GM13976 (cell line): ENCODE results near the gene TVP23C.

Source experiments
- DNase-seq: peaks from one replicate; pipeline ENCODE4 v3.0.0; 2012; ENCODE audit warnings: low spot score
- in situ Hi-C: fragments of 300-500 bp; cut with MboI; formaldehyde crosslinking; loops from one replicate; pipeline ENCODE4 v1.12.0; 2022; ENCODE audit warnings: low sequenced_read_pairs, mixed read lengths, inconsistent platforms; ENCODE audit not compliant: unreplicated experiment
- TF ChIP-seq, protein P1 (sequence below): IDR thresholded peaks from 2 replicates; pipeline ENCODE4 v1.5.1; 2012; ENCODE audit warnings: borderline replicate concordance, mild to moderate bottlenecking; ENCODE audit not compliant: insufficient read depth; ENCODE audit errors: extremely low read depth, missing control alignments, control extremely low read depth

Gene TVP23C

DNA sequence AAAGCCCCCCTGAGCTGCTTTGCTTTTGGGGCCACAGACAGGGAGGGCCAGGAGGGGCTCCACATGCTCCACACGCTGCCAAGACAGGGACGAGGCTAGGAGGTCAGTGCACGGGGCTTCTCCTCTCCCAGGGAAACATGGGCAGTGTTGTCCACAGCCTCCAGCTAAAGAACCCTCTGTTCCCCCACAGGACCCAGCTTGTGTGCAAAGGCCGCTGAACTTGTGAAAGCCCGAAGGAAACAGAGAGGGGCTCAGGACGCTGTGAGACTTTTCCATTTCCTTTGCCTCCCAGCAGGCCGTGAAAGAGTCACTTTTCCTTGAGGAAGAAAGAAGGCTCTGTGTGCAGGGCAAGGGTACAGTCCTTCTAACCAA is 105.6 kb downstream of the TVP23C start:
- in situ Hi-C loops, result no loop called here
- TF ChIP-seq, protein P1, sequence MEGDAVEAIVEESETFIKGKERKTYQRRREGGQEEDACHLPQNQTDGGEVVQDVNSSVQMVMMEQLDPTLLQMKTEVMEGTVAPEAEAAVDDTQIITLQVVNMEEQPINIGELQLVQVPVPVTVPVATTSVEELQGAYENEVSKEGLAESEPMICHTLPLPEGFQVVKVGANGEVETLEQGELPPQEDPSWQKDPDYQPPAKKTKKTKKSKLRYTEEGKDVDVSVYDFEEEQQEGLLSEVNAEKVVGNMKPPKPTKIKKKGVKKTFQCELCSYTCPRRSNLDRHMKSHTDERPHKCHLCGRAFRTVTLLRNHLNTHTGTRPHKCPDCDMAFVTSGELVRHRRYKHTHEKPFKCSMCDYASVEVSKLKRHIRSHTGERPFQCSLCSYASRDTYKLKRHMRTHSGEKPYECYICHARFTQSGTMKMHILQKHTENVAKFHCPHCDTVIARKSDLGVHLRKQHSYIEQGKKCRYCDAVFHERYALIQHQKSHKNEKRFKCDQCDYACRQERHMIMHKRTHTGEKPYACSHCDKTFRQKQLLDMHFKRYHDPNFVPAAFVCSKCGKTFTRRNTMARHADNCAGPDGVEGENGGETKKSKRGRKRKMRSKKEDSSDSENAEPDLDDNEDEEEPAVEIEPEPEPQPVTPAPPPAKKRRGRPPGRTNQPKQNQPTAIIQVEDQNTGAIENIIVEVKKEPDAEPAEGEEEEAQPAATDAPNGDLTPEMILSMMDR, result no peak
- no peak for DNase-seq

- in situ Hi-C loops, result no loop called here
- TF ChIP-seq, protein P1, result no peak
- DNase-seq, result no peak
Observed at GRCh38 chr17:15456972-15457722, 106.1 kb downstream of the TVP23C start.

DNA sequence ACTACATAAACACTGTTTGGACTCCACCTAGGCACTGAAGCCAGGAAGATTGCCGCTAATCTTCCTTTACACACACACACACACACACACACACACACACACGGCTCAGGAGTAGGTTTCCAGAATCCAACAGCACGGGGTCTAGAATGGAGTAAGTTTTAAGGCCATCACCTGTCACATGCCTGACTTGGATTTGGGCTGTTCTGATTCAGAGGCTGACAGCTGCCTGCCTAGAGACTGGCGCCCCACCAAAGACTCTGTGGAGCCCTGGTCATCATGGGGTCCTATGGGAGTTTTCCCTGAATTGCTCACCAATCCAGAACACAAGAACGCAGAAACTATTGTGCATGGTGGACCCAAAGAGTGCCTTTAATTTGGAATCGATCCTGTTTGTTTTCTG is 106.8 kb downstream of the TVP23C start:
- TF ChIP-seq, protein P1, result no peak
- no peak for DNase-seq
- in situ Hi-C loops, result no loop called here

DNA sequence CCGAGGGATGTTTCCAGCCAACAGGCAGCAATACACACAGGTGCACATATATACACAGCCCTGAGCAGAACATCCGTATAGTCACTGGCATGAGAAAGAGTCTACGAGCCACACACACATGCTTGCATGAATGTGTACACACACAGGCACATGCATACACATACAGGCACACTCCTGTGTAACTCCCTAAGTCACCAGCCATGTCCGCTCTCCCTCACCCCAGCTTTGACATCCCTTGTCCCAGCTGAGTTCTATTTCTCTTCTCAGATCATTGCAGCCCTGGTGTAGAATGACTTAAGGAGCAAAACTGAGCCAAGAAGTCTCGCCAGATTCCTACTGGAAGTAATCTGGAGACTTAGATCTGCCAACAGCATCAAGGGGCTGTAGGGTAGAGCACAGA is 108.9 kb downstream of the TVP23C start:
- in situ Hi-C loops, result no loop called here
- DNase-seq, result no peak
- TF ChIP-seq, protein P1, result no peak

DNA sequence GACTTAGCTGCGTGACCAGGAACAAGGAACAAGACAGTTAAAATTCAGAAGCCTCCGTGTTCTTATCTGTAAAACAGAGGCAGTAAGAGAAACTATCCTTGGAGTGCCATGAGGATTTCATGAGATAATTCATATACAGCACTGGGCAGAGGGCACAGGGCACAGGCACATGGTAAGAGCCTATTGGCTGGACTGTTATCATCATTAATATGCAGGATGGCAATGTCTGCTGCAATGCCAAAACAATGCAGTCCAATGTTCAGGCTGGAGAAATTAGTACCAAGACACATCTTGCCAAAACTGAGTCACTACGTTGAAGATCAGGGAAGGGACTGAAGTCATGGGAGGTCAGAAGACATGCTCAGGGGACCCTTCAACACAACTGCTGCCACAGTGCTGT is 109.5 kb downstream of the TVP23C start:
- in situ Hi-C loops, result no loop called here
- TF ChIP-seq, protein P1, result no peak
- no peak for DNase-seq

GRCh38 chr17:15453246-15453645 is 110.0 kb downstream of the TVP23C start:
- in situ Hi-C loops, result no loop called here
- TF ChIP-seq, protein P1, result no peak
- DNase-seq, result no peak
